H54 (cell line): ENCODE data around the gene CENPS.
A peak's percentile ranks its signal among the peaks of the same experiment; 100 is the strongest.

Source experiments
- DNase-seq: peaks from one replicate; pipeline ENCODE4 v3.0.0; 2011; ENCODE audit warnings: low spot score, mixed read lengths; ENCODE audit not compliant: insufficient read length
- FAIRE-seq: peaks from 3 replicates; lab custom pipeline; 2011; peaks lifted over from hg19 to GRCh38; lab: Jason Lieb, UNC
- POLR2A ChIP-seq: IDR thresholded peaks from 2 replicates; pipeline ENCODE4 v1.6.1; 2011; ENCODE audit warnings: low read depth, mild to moderate bottlenecking, low read length

The CENPS gene

GRCh38 chr1:10474613-10475507 is 44.6 kb downstream of the CENPS start, which contains the start of gene PEX14:
Gene PEX14, plus strand, starts transcription at chr1:10474950. Its CDS starts 17 bp downstream, at chr1:10474967.
- no peak for FAIRE-seq
- TF ChIP-seq POLR2A = peak; percentile 64
- peak; percentile 80 for DNase-seq

- no peak for FAIRE-seq
- TF ChIP-seq POLR2A = no peak
Observed at GRCh38 chr1:10475510-10475909, 45.3 kb downstream of the CENPS start.

GRCh38 chr1:10479296-10479695 is 49.1 kb downstream of the CENPS start:
- DNase-seq (no peak), FAIRE-seq (no peak)
- no peak for TF ChIP-seq POLR2A

More at GRCh38 chr1:10475510-10475909, 45.3 kb downstream of the CENPS start:
- no peak for DNase-seq

GRCh38 chr1:10480614-10481013 is 50.4 kb downstream of the CENPS start:
- FAIRE-seq (no peak), DNase-seq (no peak)
- no peak for TF ChIP-seq POLR2A

GRCh38 chr1:10484521-10484920 is 54.3 kb downstream of the CENPS start:
- DNase-seq (no peak), FAIRE-seq (no peak)

GRCh38 chr1:10489291-10490055 is 59.2 kb downstream of the CENPS start:
- no peak for TF ChIP-seq POLR2A
- DNase-seq = no peak
- FAIRE-seq = no peak

More at GRCh38 chr1:10484521-10484920, 54.3 kb downstream of the CENPS start:
- no peak for TF ChIP-seq POLR2A

GRCh38 chr1:10490286-10490970 is 60.2 kb downstream of the CENPS start:
- no peak for DNase-seq
- no peak for FAIRE-seq
- no peak for TF ChIP-seq POLR2A
